GM13976 (cell line): ENCODE measurements around the gene SPATA12.
A peak's percentile ranks its signal among the peaks of the same experiment; 100 is the strongest.

Experiments
- DNase-seq: peaks from one replicate; pipeline ENCODE4 v3.0.0; 2012; ENCODE audit warnings: low spot score
- in situ Hi-C: fragments of 300-500 bp; cut with MboI; formaldehyde crosslinking; loops from one replicate; pipeline ENCODE4 v1.12.0; 2022; ENCODE audit warnings: low sequenced_read_pairs, mixed read lengths, inconsistent platforms; ENCODE audit not compliant: unreplicated experiment
- TF ChIP-seq, protein P1 (sequence below): IDR thresholded peaks from 2 replicates; pipeline ENCODE4 v1.5.1; 2012; ENCODE audit warnings: borderline replicate concordance, mild to moderate bottlenecking; ENCODE audit not compliant: insufficient read depth; ENCODE audit errors: extremely low read depth, missing control alignments, control extremely low read depth

The SPATA12 gene

DNA sequence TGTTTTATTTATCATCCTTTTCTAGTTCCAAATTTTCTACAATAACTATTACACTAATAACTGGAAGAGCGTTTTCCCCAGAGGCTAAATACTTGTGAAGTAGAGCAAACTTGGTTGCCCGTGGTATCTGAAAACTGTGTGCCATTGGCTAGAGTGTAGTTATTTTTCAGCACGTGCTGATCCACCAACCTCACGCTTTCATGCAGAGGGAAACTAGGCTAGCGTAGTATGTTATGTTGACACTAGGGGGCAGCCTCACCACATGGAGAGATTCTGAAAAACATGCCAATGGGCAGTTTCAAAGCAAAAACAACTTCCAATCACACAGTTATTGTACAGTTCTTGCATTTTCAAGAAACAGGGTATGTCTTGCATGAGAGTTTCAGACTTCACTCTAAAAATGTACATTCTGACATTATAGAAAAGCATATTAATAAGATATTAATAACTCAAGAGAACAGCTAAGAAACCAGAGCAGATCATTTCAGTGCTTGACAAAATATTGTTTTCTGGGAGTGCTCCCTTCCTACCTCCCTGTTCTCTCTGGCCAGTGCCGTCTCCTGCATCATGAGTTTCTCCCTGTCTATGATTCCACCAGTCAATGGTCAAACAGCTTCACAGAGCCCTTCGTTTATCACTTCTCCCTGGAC, 39.7 kb downstream of the SPATA12 start:
- TF ChIP-seq, protein P1, sequence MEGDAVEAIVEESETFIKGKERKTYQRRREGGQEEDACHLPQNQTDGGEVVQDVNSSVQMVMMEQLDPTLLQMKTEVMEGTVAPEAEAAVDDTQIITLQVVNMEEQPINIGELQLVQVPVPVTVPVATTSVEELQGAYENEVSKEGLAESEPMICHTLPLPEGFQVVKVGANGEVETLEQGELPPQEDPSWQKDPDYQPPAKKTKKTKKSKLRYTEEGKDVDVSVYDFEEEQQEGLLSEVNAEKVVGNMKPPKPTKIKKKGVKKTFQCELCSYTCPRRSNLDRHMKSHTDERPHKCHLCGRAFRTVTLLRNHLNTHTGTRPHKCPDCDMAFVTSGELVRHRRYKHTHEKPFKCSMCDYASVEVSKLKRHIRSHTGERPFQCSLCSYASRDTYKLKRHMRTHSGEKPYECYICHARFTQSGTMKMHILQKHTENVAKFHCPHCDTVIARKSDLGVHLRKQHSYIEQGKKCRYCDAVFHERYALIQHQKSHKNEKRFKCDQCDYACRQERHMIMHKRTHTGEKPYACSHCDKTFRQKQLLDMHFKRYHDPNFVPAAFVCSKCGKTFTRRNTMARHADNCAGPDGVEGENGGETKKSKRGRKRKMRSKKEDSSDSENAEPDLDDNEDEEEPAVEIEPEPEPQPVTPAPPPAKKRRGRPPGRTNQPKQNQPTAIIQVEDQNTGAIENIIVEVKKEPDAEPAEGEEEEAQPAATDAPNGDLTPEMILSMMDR: peak; percentile 68
- in situ Hi-C loops: no loop called here
- DNase-seq: peak; percentile 76

DNA sequence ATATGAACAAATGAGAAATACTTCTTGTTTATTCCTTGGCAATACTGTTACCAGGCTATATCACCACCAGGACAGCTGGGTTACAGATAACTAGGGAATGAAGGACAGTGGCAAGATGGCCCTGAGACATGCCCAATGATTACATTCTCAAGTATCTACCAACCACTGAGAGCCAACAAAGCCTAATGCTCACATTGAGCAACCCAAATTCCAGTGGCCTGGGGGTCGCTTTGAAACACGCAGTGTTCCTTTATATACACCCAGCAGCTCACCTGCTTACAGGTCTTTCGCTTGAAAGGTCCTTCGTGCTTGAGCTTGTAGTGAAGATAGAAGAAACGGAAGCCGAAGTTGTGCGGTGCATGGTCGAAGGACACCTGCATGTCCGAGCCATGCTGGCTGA, 45.1 kb downstream of the SPATA12 start:
- in situ Hi-C loops: no loop called here
- DNase-seq: no peak
- TF ChIP-seq, protein P1: no peak

DNA sequence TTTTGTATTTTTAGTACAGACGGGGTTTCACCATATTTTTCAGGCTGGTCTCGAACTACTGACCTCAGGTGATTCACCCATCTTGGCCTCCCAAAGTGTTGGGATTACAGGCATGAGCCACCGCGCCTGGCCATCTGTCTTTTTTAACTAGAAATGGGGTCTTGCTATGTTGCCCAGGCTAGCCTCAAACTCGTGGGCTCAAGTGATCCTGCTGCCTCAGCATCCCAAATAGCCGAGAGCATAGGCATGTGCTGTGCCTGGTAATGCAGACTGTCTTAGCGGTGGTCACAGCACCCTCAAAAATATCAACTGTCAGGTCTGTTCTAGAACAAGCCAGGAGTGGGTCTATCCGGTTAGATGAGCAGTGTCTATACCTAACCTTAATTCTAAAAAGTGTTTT, 48.2 kb downstream of the SPATA12 start:
- no peak for DNase-seq
- in situ Hi-C loops: no loop called here
- TF ChIP-seq, protein P1: no peak

DNA sequence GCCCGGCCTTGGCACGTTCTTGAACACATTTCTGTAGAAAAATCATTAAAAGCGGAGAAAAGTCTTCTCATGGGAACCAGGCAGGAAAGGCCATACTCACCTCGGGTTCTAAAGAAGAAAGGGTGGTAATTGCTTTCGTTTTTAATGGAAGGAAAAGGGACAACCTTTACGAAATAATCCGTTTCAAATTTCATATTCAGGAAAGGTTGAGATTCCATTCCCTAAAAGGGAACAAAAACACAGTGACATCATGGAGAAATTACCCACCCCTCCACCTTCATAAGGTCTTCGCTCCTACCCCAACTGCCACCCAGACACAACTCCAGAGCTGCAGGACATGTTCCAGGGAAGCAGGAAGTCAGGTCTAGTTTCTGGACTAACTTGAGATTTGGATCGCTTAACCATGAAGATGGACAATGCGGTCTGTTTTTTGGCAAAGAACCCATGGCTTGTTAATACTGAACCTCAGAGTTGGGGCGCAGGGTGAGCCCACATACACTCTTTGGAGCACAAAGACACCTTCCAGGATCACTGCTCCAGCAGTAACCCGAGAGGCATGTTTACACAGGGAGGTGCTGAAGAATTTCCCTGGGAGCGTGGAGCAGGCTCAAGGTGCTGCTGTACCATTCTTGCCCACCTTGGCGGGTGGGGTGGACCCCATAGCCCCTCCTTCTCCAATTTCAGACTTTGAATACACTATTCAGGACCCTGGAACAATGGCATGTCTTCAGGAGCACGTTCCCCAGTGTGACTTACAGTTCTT, 49.2 kb downstream of the SPATA12 start:
- in situ Hi-C loops: no loop called here
- no peak for DNase-seq
- TF ChIP-seq, protein P1: no peak

DNA sequence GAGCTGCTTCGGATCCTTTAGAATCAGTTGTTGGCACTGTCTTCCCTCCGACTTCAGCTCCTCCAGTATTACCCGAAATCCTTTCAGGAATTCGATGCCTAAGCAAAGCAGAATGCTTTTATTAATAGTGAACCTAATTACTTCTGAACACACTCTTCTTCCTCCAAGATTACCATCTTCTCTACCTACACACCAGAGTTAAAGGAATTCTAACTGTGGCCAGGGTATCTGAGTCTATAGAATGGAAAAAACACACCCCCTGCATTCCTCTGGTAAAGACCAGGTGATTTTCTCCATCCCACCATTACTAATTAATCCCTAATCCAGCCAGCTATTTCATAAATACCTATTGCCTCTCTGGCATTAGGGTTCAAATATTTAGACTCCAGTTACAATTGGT, 49.8 kb downstream of the SPATA12 start:
- DNase-seq: no peak
- in situ Hi-C loops: no loop called here
- TF ChIP-seq, protein P1: no peak

DNA sequence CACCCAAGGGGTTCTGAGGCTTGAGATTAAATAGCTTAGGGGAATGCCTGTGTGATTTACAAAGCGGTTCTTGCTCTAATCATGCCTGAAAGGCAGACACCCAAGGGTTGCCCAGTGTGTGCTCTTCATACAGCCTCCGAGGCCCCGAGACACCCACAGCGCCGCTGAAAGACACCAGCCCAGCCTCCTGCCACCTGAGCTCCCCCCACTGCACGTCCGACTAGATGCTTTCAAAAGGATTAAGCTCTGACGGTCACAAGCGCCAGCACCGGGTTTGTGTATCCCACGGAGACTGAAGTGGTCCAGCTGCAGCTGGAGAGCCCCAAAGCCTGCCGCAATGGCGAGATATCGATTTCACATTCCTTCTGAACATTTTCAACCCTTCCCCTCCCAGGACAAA, 50.3 kb downstream of the SPATA12 start:
- TF ChIP-seq, protein P1: no peak
- in situ Hi-C loops: no loop called here
- no peak for DNase-seq
